Measurements from ENCODE around the gene RNF180. TPM values are rescaled to one million over a fixed set of nuclear protein-coding genes. Genes with fewer than 3 reads are reported as not detected.

Gene RNF180
- total and polyA plus RNA-seq, 10 of the 15 experiments (the other 5 are each of a cell fraction or from before 2014, with no cell fraction given): 0.16 to 1.2 (median 0.73) TPM

- no peak for TF ChIP-seq ELK1 (IDR thresholded peaks at IDR 0.05; ENCODE audit: low read depth, low read length)
Observed at GRCh38 chr5:64147379-64147778, 18.3 kb upstream of the RNF180 start (continued).

GRCh38 chr5:64147849-64148441 is 17.7 kb upstream of the RNF180 start:
- POLR2A ChIA-PET: interaction anchor here (1.3 kb wide), 1 partner anchor 60 kb away, joined by 3 read pairs; no protein-coding TSS in a partner anchor
- in situ Hi-C loops (cut with MboI) (no loop called here), intact Hi-C loops (cut with micrococcal nuclease; ENCODE audit: unreplicated experiment) (loop anchor here (1.0 to 10.0 kb wide), 4 partner anchors 60 to 637 kb away; no protein-coding TSS in a partner anchor)
- ATAC-seq: peak; percentile 76
- Histone ChIP-seq H2AFZ (ENCODE audit: control insufficient read depth, low read depth, low read length) (no peak overlapping the region), H3K9ac (ENCODE audit: control insufficient read depth, insufficient read depth, low read length) (no peak overlapping the region), H3K36me3 (ENCODE audit: control insufficient read depth in 2 of 2, insufficient read depth in 2 of 2, low read length in 1 of 2) (no peaks in the 10 kb centered on the region), H3K27me3 (replicated peaks in 1 of 2; ENCODE audit: control insufficient read depth in 2 of 2, insufficient read depth in 2 of 2, low read length in 1 of 2) (no peaks in the 10 kb centered on the region), H3K79me2 (ENCODE audit: control insufficient read depth, insufficient read depth, low read length) (no peaks in the 10 kb centered on the region), H3K4me2 (ENCODE audit: control insufficient read depth, insufficient read depth) (no peak overlapping the region), H3K9me3 (replicated peaks; ENCODE audit: control insufficient read depth, insufficient read depth, low read length) (no peaks in the 10 kb centered on the region), H3K4me3 (no peak overlapping the region), H3K4me1 (ENCODE audit: control insufficient read depth, insufficient read depth, low read length) (no peaks in the 10 kb centered on the region), H4K20me1 (ENCODE audit: control insufficient read depth, insufficient read depth) (no peaks in the 10 kb centered on the region), H3K27ac (ENCODE audit: control insufficient read depth, insufficient read depth) (no peak overlapping the region)
- DNase-seq (ENCODE audit: low read depth, low spot score): no peak
- RAD21 ChIA-PET (ENCODE audit: unreplicated experiment): interaction anchor here (0.8 to 7.9 kb wide), 18 partner anchors 9 to 463 kb away, joined by 3 to 107 read pairs (median 4); no protein-coding TSS in a partner anchor
- peak; percentile 73 for FAIRE-seq
- 5% methylated on average over 7 of the region's 7 CpGs for WGBS (ENCODE audit: insufficient coverage, insufficient replicate concordance, low lambda C conversion rate, missing lambda C conversion rate)
- CTCF ChIA-PET: interaction anchor here (0.8 to 9.1 kb wide), 29 partner anchors 9 to 636 kb away, joined by 3 to 154 read pairs (median 5); partner anchors contain the start of gene RNF180
- TF ChIP-seq SUPT20H (IDR thresholded peaks at IDR 0.05; ENCODE audit: borderline replicate concordance, control insufficient read depth, low read depth, low read length) (no peak), NFYB (IDR thresholded peaks at IDR 0.05; ENCODE audit: insufficient read depth, low read depth, low read length) (no peak), ETV6 (conservative IDR thresholded peaks at IDR 0.05 in 1 of 2, IDR thresholded peaks at IDR 0.05 in 1 of 2; ENCODE audit: borderline replicate concordance in 1 of 2, low read depth in 1 of 2) (no peak), NRF1 (conservative IDR thresholded peaks at IDR 0.05; ENCODE audit: low read depth, low read length) (no peak), RAD21 (IDR thresholded peaks at IDR 0.05; ENCODE audit: insufficient read depth, low read depth, low read length) (peak; percentile 73), JUNB (IDR thresholded peaks at IDR 0.05) (no peak), YY1 (IDR thresholded peaks at IDR 0.05; ENCODE audit: low read depth, low read length) (peak; percentile 54; the same call in 1 of the 2 replicates), SMC3 (IDR thresholded peaks at IDR 0.05; ENCODE audit: borderline replicate concordance, low read length) (peak; percentile 80), BHLHE40 (IDR thresholded peaks at IDR 0.05; ENCODE audit: borderline replicate concordance in 1 of 2, low read depth in 2 of 2, low read length in 1 of 2) (no peak), DPF2 (IDR thresholded peaks at IDR 0.05) (no peak)
- TF ChIP-seq, protein P1, sequence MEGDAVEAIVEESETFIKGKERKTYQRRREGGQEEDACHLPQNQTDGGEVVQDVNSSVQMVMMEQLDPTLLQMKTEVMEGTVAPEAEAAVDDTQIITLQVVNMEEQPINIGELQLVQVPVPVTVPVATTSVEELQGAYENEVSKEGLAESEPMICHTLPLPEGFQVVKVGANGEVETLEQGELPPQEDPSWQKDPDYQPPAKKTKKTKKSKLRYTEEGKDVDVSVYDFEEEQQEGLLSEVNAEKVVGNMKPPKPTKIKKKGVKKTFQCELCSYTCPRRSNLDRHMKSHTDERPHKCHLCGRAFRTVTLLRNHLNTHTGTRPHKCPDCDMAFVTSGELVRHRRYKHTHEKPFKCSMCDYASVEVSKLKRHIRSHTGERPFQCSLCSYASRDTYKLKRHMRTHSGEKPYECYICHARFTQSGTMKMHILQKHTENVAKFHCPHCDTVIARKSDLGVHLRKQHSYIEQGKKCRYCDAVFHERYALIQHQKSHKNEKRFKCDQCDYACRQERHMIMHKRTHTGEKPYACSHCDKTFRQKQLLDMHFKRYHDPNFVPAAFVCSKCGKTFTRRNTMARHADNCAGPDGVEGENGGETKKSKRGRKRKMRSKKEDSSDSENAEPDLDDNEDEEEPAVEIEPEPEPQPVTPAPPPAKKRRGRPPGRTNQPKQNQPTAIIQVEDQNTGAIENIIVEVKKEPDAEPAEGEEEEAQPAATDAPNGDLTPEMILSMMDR (IDR thresholded peaks at IDR 0.05 in 2 of 3, conservative IDR thresholded peaks at IDR 0.05 in 1 of 3; ENCODE audit: control insufficient read depth in 2 of 3, extremely low read depth in 1 of 3, insufficient read depth in 1 of 3, low read depth in 3 of 3, low read length in 3 of 3): peak; percentile 57 to 82 (median 67)
- SMC1A ChIA-PET (ENCODE audit: uncharacterized antibody, unreplicated experiment): interaction anchor here (0.8 to 9.6 kb wide), 23 partner anchors 10 to 645 kb away, joined by 3 to 121 read pairs (median 5); partner anchors contain the start of gene RNF180
- BruUV-seq (replicated peaks): no TSS peak
